Measurements from ENCODE around the gene PTPRA.
"Not testable (repeated sequence)": the region's sequence is repeated elsewhere in the genome, so short reads cannot be mapped to it uniquely, and the experiment has no call there.

PTPRA gene

DNA sequence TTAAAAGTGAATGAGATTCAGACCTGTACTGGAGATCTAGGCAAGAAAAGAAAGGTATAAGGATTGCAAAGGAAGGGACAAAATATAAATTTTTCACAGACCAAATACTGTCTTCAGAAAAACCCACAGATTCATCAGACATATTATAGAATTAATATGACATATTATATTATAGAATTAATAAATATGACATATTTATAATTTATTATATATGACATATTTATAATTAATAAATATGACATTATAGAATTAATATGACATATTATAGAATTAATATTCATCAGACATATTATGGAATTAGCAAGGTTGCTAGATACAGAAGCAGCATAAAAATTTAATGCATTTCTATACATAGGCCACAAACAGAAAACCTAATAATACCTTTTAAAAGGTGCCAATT, 125.4 kb downstream of the PTPRA start:
- no peak for DNase-seq (ENCODE audit: low spot score)

DNA sequence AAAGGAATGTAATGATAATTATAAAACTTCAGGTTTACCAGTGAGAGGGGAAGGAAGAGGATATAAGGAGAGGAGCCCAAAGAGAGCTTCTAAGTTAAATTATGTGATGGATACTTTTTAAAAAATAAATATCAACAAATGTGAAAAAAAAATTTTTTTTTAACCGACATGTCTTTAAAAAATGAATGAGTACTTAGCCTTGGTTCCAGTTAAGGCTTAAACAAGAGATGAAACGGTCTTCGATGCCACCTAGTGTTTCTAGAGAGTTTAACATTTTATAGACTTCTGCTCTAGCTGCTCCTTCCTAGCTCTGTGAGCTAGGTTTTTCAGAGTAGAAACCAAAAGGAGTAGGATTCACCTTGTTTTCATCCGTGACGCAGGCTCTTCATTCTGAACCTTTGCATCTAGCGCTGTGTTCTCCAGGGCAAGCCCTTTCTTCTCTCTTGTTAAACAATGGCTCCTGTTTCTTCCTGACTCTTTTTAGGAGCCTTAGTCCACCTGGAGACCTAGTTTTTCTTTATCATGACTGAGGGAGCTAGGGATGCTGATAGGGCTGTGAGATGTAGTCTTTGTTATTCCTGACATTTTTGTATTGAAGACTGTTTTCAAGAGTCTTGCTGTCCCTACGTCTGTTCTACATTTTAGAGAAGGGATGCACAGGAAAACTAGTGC, 127.7 kb downstream of the PTPRA start:
- peak; percentile 38 for DNase-seq (ENCODE audit: low spot score)

DNA sequence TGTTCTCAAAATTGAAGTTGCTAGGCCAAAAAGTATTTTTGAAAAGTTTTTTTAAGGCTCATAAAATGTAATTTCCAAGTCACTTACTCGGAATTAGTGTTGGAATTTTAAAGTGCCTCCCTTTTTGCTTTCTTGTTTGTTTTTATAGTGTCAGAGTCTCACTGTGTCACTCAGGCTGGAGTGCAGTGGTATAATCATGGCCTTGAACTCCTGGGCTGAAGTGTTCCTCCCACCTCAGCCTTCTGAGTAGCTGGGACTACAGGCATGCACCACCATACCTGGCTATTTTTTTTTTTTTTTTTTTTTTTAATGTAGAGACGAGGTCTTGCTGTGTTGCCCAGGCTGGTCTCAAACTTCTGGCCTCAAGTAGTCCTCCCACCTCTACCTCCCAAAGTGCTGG, 130.1 kb downstream of the PTPRA start:
- no peak for DNase-seq (ENCODE audit: low spot score)

GRCh38 chr20:3010985-3011723, 137.9 kb downstream of the PTPRA start:
- peak; percentile 29 for DNase-seq (ENCODE audit: low spot score)

DNA sequence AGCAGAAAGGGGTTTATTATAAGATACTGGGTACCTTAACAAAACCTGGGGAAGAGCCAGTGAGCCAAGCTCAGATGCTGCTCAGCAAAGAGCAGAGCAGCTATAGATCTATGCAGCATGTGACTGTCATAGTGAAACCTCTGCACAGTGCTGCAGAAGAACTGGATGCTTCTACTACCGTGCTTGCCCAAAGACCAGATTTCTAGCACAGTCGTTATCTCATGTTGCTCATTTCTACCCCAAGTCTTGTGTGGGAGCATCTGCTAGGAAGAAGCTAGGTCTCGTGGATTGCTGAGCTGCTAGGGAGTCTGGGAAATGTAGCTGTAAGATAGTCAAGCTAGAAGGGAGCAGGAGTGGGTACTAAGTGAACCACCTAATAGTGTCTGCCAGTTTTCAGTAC, 138.5 kb downstream of the PTPRA start:
- no peak for DNase-seq (ENCODE audit: low spot score)

DNA sequence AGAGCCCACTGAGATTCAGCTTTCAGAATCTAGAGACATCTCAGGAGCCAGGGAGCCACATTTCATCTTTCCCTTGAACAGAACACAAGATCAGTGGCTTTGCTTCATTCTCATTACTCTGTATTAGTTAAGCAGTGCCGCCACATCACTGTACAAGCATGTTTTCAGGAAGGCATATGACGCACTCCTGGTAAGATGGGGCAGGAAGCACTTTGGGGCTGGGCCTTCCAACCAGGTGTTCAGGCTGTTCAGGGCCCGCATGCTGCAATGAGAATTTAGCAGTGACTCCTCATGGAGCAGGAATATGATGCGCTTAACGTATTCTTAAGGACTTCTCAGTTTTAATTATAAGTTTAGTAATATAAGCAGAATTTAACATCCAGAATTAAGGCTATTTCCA, 140.5 kb downstream of the PTPRA start:
- DNase-seq (ENCODE audit: low spot score) = no peak

GRCh38 chr20:3014179-3014578, 140.9 kb downstream of the PTPRA start:
- no peak for DNase-seq (ENCODE audit: low spot score)

DNA sequence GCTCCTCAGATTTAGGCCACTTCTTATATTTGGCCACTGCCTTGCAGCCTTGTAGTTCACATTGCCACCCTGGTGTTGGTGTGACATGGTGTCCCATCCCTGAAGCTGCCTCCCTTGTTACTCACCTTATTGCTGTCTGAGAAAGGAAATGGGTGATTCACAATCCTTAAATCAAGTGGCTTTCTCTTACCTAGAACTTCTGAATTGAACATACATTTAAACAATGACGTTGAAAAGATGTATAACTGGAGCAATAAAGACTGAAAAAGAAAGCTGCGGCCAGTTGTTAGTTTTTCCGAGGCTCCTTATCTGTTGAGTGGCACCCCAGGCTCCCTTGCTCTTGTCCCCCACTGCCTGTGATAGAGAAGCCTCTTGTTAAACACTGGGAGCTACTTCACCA, 141.4 kb downstream of the PTPRA start:
- DNase-seq (ENCODE audit: low spot score) = no peak

DNA sequence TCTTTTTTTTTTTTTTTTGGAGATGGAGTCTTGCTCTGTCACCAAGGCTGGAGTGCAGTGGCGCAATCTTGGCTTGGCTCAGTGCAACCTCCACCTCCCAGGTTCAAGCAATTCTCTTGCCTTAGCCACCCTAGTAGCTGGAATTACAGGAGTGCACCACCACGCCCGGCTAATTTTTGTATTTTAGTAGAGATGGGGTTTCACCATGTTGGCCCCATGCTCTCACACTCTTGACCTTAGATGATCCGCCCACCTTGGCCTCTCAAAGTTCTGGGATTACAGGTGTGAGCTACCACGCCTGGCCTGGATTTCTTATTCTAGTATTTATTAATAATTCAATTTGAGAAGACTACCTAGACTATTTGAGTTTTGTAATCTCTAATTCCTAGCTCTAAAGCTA, 142.0 kb downstream of the PTPRA start:
- not testable (repeated sequence) for DNase-seq (ENCODE audit: low spot score)

DNA sequence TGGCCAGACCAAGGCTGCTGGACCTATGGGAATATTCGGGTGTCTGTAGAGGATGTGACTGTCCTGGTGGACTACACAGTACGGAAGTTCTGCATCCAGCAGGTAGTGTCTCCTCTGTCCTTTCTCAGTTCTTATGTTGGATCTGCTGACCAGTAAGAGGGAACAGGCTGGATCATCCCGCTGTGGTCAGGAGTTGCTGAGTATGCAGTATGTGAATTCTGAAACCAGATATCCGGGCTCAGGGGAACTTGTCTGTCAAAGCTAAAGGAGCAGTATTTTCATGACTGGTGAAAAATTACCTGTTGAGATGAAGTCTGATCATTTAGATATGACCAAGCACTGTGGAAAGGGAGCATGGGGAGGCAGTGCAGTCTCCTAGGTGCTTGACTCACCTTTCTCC, 148.0 kb downstream of the PTPRA start:
- DNase-seq (ENCODE audit: low spot score) = no peak

GRCh38 chr20:3021777-3022176, 148.5 kb downstream of the PTPRA start:
- DNase-seq (ENCODE audit: low spot score) = no peak

- DNase-seq (ENCODE audit: low spot score) = not testable (repeated sequence)
Measured at GRCh38 chr20:3022559-3023490, 149.5 kb downstream of the PTPRA start.

DNA sequence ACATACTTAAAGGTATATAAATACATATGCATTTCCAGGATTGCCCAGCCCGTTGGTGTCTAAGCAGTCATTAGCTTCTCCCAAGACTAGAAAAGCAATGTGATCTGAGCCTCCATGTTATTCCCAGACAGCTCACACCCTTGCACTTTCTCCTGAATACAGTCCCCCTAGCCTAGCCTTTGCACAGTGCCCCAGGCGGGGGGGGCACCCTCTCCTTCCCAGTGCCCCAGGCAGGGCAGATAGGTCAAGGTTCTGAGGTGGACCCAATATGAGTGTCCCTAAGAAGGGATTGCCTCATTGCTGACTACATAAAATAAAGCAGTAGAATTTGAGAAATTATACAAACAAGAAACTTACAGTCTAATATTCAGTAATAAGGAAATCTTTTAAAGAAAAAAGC, 154.7 kb downstream of the PTPRA start:
- no peak for DNase-seq (ENCODE audit: low spot score)

DNA sequence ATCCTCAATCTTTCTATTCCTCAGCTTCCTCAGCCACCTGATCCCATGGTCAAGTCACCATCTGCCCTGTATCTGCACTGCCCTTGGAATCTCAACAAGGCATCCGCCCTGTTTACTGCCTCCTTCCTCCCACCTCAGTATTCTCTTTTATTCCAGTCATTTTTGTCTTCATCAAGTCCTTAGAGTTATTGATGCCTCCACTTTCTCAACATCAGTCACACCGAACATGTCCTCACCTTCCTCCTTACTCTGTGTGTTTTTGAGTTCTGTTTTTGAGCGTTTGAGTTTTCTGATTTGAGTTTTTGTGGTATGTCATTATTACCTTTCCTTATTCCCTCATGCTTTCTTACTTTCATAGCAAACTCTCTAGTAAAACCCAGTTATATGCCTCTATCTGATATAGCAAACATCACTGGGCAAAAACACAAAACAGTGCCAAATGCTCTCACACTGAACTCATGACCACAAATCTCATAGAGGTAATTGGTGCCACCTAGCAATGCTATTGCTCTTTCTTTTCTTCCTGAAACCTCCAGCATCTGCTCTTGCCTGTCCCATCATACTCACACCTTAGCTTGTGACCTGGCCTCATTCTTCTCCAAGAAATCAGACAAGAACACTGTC, 158.4 kb downstream of the PTPRA start:
- no peak for DNase-seq (ENCODE audit: low spot score)

GRCh38 chr20:3032624-3033023, 159.3 kb downstream of the PTPRA start:
- no peak for DNase-seq (ENCODE audit: low spot score)

- no peak for DNase-seq (ENCODE audit: low spot score)
Measured at GRCh38 chr20:3037654-3038053, 164.4 kb downstream of the PTPRA start.

DNA sequence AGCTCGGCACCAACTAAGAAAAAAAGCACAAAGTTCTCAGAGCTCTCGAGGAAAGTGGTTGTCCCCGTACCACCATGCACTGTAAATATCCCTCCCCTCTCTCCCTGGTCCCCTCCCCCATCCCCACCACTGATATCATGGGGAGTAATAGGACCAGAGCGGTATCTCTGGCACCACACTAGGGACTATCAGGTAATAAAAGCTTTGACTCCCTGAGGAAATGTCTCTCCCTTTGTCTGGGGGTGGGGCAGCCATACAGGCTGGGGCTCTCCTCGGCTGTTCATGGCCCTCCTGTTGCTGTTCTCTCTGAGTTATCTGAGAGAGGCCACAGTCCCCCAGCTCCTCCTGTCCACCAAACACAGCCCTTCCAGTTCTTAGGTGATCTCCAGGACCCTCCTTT, 165.2 kb downstream of the PTPRA start:
- DNase-seq (ENCODE audit: low spot score) = no peak

DNA sequence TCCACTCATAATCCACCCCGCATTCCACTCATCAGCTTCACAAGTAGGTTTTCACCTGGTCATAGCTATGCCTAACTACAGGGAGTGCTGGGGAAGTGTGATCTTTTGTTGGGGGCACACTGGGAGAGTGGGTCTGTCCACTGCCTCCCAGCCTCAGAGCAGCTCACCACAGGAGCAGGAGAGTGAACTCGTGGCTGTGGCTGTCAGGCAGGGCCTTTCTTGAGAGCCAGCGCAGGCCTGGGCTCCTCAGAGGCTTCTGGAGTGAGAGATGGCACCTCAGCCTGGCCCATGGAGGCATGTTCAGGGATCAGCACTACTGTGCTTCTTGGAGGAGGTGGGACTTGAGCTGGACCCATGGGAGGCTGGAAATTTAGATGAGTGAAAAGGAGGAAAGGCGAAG, 166.1 kb downstream of the PTPRA start:
- no peak for DNase-seq (ENCODE audit: low spot score)

DNA sequence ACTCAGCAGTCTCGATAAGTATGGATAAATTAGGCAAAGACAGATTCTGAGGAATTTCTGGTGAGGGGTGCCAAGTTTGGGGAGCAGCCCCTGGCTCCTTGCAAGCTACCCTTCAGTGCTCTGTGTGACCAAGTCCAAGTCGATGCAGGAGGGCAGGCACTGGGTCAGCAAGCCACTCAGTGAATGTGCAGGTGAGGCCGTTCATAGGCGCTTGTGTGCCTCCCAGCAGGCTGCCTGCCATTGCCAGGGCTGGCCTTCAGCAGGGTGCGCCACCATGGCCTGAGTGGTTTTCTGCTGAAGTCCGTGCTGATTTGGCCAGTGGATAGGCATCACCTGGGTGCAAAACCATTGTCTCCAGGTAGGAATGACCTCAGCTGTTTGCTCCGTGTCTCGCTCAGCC, 166.8 kb downstream of the PTPRA start:
- DNase-seq (ENCODE audit: low spot score) = no peak

DNA sequence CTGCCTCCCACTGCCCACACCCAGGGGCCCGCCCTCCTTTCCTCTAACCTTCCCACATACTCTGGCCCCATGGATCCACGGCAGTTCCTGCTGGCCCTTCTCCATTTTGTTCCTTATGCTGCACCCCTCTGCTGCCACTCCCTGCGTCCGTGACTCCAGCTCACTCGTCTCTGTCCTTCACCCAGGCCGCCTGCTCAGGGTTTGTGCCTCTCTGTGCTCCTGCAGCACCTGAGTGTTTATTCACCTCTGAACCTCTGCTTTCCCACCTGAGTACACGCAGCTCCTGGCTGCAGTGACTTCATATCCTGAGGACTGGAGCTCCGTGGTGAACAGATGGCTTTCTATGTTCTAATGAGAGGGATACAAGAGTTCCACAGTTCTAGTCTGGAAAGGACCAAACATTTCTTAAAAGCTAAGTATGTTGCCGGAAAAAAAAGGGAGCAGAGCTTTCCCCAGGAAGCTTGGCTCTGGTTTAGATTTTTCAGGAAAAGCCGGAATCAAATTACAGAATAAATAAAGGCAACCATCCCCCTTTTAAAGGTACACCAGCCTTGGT, 168.7 kb downstream of the PTPRA start:
- no peak for DNase-seq (ENCODE audit: low spot score)

- no peak for DNase-seq (ENCODE audit: low spot score)
Measured at GRCh38 chr20:3042625-3043024, 169.3 kb downstream of the PTPRA start.

DNA sequence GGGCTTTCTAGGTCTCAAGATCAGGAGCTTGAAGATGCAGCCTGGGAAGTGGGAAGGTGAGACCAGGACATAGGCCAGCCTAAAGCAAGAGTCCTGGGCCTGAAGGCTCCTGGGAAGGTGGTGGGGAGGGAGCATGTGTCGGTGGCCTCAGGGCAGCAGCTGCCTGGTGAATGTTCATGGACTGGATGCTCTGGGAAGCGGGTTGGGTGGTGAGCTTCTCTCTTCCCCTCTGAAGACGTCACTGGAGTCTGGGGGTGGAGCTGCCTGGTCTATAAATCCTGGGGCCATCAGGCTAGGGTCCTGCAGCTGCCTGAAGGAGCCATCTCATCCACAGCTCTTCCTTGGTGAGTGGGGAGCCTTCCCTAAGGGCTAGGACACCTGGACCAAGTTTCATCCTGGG, 170.0 kb downstream of the PTPRA start, which contains the start of gene GNRH2:
TSS of gene GNRH2 (plus strand) at position 301 of the 400 bp plus-strand sequence. CDS start 793 bp downstream, outside the sequence.
- DNase-seq (ENCODE audit: low spot score) = no peak

Measured in hepatic stellate cell (primary cell).